GM12892 (cell line): Measurements from ENCODE around the gene CACNA2D2.
"Not testable (repeated sequence)": the region's sequence is repeated elsewhere in the genome, so short reads cannot be mapped to it uniquely, and the experiment has no call there.

ENCODE experiments used
- DNase-seq: peaks from one replicate; pipeline ENCODE4 v3.0.0; 2011; ENCODE audit not compliant: insufficient read length
- FAIRE-seq: peaks from 2 replicates; lab custom pipeline; 2011; peaks lifted over from hg19 to GRCh38; lab: Jason Lieb, UNC
- POLR2A ChIP-seq: IDR thresholded peaks from 2 replicates; pipeline ENCODE4 v1.6.1; 2011; ENCODE audit warnings: low read depth, low read length, control low read depth
- POLR2AphosphoS5 ChIP-seq: IDR thresholded peaks from 2 replicates; pipeline ENCODE4 v1.6.1; 2011; ENCODE audit warnings: low read depth, low read length, control low read depth
- TAF1 ChIP-seq: IDR thresholded peaks from 2 replicates; pipeline ENCODE4 v1.6.1; 2011; ENCODE audit warnings: low read depth, mild to moderate bottlenecking, control low read depth, low read length, borderline replicate concordance

The CACNA2D2 gene

DNA sequence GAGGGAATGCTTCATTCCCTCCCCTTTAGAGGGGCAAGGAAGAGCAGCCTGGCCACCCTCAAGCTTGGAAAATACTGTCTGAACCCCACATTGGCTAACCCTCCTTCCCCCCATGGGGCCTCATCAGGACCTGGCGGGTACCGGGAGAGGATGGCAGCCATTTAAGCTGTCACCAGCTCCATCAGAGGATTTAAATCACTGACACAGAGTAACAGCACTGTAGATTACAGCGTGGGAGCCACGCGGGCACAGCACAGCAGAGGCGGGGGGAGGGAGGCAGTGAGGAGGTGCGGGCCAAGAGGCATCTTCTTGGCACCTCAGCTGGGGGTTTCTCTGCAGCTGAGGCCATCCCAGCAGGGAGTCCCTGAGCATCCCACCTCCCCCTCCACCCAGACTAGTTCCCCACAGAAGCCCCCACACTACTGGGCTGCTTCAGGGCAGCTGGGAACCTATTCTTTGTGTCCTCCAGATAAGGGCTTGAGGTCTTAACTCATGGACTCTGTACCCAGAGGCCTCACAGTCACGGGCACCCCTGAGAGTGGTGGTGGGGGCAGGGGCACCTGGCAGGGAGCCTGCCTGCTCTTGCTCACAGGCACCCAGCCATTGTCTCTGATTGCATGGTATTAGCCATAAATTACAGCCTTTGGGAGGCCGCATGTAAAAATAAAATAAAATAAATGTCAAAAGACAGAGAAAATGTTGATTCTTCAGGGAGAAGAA, 21.9 kb upstream of the CACNA2D2 start:
- no peak for TF ChIP-seq POLR2A
- TF ChIP-seq POLR2AphosphoS5, result no peak
- no peak for TF ChIP-seq TAF1
- no peak for FAIRE-seq
- DNase-seq, result no peak

DNA sequence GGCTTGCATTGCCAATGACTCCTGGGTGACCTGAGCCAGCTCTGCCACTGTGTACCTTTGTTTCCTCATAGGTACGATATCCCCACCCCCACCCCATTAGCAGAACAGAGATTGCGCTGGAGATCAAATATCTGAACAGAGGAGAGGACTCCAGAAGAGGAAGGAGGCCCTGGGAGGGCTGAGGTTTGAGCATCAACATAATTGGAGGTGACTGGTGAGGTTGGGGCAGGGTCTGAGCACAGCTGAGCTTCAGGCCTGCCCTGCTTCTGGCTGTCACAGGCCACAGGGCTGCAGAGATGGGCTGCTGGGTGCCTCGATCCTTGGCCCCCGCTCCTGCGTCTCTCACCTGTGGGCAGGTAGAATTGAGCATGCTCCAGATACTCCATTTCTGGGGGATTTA, 21.3 kb upstream of the CACNA2D2 start:
- DNase-seq, result no peak
- TF ChIP-seq TAF1 (no peak), POLR2AphosphoS5 (no peak), POLR2A (no peak)
- no peak for FAIRE-seq

DNA sequence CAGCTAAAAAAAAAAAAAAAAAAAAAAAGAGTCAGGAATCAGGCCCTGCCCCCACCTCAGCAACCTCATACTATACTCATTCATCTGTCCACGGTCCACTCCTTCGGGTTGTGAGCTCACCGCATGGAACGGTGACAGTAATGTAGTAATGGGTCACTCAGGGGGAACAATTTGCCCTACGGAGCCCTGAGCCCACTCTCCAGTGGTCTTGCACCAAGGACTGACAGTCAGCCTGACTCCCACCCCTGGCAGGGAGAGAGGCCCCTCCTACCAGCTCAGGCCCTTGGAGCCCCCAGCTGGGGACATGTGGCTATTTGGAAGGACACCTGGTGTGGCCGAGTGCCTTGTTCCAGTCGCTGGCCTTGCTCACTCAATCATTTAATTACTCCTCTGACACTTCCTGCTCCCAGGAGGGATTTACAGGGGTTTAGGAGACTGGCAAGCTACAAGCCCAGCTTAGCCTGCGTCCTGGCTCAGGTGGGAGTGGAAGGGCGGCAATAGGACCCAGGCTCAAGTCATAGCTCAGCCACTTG, 19.9 kb upstream of the CACNA2D2 start:
- DNase-seq (no peak), FAIRE-seq (no peak)

DNA sequence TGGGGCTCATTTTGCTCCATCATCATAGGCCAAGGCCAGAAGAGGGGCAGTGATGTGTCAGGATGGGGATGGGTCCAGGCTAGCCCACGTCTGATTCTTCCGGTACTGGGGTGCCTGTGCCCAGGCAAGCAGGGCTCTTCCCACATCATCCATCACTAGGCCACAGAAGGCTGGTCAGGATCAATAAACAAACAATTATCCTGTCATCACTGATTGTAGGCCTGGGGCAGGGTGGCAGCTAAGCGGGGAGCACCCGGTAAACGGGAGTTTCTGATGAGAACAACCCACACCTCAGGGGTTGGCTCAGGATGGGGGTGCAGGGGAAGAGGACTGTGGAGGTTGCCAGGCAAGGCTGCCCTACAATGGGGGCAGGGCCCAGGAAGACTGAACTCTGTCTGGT, 18.1 kb upstream of the CACNA2D2 start:
- DNase-seq, result no peak
- FAIRE-seq, result no peak
- TF ChIP-seq POLR2AphosphoS5 (no peak), TAF1 (no peak), POLR2A (no peak)

More for the DNA sequence above, 19.9 kb upstream of the CACNA2D2 start:
- TF ChIP-seq TAF1 (no peak), POLR2A (no peak)

DNA sequence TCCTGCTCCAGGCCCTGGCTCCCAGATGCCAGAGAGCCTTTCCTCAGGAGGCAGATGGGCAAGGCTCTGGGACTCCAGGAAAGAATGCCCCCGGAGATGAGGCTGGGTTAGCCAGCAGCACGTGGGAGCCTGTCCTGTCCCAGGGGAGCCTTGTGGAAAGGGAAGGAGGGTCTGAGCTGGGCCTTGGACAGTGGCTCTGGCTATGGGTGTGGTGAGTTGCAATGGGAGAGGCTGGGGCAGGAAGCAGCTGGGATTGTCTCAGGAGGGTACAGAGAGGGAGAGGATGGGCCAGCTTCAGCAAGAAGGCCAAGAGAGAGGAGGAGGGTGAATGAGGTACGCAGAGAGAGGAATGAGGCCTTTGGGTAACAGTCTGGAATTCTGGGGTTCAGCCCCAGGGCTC, 17.4 kb upstream of the CACNA2D2 start:
- TF ChIP-seq POLR2AphosphoS5 (no peak), TAF1 (no peak), POLR2A (no peak)
- no peak for DNase-seq
- no peak for FAIRE-seq

DNA sequence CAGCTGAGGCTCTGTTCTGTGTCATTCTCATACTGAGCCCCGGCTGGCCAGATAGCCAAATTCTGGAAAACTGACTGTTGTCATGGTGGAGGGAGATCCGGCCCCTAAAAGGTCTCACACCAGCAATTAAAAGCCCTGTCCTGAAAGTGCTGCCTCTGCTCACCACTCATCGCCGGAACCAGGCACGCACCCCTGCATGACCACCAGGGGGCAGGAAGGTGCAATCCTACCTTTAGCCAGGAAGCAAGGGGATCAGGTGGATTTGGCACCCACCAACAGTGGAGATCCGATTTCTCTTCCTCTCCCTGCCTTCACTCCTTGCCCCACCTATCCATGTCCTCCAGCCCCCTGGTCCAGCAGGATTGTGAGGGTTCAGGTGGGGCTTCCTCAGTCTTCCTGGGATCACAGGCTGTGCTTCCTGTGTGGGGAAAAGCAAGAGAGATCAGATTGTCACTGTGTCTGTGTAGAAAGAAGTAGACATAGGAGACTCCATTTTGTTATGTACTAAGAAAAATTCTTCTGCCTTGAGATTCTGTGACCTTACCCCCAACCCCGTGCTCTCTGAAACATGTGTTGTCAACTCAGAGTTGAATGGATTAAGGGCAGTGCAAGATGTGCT, 16.1 kb upstream of the CACNA2D2 start:
- peak; percentile 60 for DNase-seq
- FAIRE-seq, result peak; percentile 88
- no peak for TF ChIP-seq POLR2A
- TF ChIP-seq TAF1, result no peak
- TF ChIP-seq POLR2AphosphoS5, result no peak

DNA sequence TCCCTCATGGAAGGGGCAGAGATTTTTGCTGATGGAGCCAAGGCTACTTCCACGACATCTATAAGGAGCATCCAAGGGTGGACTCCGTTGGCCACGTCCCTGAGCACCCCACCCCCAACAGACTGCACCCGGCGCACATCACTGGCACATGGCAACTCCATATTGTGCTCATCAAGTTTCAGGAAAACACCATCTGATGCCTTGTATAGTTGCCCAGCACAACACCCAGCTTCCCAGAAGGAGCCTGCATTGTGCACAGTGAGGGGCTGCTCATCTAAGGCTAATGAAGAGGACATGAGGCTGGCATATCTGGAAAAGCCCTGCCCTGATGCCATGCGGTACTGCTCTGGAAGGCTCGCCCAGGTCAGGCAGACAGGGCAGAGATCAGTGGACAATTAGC, 15.0 kb upstream of the CACNA2D2 start:
- FAIRE-seq, result no peak
- no peak for TF ChIP-seq POLR2AphosphoS5
- no peak for TF ChIP-seq POLR2A
- no peak for TF ChIP-seq TAF1
- DNase-seq, result no peak

DNA sequence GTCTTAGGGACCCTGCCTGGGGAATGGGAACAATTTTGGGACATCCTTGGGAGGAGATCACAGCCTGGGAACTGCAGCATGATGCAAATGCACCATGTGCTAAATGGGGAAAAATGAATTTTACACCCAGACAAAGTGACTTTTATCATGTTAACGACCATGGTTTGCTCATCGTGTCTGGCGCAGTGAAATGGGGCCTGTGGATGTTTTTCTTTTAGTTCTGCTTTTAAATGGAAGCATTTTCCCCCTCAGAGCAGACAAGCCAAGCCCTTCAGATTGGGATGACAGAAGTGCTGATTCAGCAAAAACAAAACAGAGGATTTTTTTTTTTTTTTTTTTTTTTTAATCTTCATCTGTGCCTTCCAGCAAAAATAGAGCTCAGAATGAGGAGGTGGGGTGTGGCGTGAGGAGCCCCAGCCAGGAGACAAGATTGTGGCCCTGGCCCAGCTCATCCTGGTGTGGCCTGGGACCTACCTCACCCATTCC, 14.3 kb upstream of the CACNA2D2 start:
- no peak for DNase-seq
- FAIRE-seq, result no peak
- TF ChIP-seq POLR2A (no peak), TAF1 (no peak), POLR2AphosphoS5 (no peak)

DNA sequence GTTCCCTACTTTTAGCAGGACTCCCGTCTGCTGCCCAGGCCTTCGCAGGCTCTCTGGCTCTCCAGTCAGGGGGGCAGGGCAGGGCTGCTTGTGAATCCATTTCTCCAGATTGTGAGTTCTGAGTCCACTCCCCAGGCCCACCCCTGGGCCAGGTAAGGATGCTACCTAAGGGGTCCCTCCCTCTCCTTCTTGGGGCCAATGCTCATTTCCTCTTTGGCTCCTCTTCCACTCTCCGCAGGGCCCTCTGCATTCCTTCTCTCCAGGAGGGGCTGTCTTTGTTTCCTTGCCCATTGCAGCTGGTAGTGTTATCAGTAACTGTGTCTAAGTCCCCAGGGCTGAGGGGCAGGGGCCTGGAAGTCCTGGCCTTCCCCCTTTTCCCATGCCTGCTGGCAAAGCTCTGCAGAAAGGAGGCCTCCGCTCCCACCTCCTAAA, 13.0 kb upstream of the CACNA2D2 start:
- FAIRE-seq (no peak), DNase-seq (no peak)
- TF ChIP-seq POLR2A (no peak), TAF1 (no peak), POLR2AphosphoS5 (no peak)

DNA sequence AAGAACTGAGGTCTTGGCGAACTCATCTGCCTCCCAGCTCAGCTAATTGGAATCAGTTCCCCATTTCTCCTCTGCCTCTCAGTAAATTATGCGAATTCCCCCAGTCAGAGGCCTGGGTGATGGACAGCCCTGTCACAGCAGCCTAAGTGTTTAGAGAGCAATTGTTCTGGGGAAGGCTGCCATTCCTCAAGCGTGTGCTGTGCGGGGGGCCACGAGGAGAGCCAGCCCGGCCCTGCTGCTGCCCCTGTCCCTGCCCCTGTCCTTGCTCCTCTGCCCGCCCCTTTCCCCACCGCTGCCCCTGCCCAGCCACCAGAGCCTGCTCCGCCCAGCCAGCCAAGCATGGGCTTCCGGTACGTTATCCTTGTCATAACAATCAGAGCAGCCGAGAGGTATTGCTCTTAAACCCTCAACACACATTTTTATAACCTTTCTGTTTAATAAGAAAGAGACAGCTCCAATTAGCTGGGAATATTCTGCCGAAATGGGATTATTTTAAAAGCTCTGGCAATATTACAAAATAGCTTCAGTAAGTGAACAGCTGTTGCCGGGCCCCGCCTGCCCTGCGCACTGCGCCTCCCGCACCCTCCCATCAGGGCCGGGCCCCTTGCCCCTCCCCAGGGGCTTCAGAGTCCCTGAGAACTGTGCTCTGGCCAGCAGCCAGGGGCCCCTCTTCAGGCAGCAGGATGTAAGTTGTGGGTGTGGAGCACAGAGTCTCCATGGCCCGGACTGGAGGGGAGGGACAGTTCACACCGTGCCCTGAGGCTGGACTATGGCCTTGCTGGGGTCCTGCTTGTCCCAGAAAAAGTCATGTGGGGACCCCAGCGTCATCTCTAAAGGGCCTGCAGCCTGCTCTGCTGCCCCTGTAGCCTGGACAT, 12.4 kb upstream of the CACNA2D2 start:
- TF ChIP-seq POLR2A, result no peak
- TF ChIP-seq TAF1, result no peak
- no peak for TF ChIP-seq POLR2AphosphoS5
- DNase-seq (no peak), FAIRE-seq (no peak)

DNA sequence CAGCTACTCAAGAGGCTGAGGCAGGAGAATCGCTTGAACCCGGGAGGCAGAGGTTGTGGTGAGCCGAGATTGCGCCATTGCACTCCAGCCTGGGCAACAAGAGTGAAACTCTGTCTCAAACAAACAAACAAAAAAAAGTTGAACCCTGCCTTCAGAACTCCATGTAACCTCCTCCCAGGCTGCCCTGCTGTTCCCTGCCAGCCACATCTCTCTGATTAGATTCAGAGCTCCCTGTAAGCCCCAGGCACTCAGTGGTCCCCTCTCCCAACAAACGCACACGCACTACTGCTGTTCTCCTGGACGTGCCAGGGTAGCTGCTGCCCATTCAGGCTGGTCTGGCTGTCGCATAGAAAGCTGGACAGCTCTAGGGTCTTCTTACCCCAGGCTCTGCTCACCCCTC, 9.5 kb upstream of the CACNA2D2 start:
- not testable (repeated sequence) for DNase-seq, FAIRE-seq
